ENCODE data around the gene PSKH1.
"Not testable (repeated sequence)": the region's sequence is repeated elsewhere in the genome, so short reads cannot be mapped to it uniquely, and the experiment has no call there.

The PSKH1 gene

DNA sequence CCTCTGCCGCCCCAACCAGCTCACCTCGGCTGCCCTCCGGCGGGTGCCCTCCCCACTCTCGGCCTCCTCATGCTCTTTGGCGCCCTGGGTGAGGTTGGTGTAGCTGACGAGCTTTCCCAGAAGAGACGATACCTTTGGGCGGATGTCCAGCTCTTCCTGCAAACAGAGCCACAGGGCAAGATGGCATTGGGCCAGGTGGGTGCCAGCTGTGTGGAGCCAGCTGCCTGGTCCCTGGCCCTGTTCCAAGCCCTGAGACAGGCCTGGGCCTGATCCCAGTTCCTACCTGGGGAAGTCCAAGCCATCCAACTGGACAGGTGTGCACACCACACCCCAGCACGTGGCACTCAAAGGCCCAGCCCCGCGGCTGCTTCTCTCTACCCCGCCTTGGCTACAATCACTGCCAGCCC, 68.5 kb downstream of the PSKH1 start:
- no peak for DNase-seq (ENCODE audit: low read depth)

DNA sequence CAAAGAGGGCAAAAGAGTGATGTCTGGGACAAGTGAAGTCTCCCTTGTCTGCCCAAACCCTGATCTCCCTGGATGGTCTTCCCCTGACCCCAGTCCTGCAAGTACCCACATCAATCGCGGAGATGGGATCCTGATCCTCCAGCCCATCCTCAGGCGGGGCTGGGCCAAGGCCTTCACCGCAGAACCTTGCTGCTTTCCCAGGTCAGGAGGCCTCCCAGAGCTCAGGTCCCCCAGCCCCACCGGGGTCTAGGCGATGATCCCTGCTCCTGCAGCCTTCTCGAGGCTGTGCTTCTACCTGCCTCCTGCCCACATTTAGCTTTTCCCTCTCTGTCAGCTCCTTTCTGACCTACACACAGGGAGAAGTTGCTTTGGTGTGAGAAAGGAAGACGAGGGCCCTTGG, 69.1 kb downstream of the PSKH1 start:
- no peak for DNase-seq (ENCODE audit: low read depth)

DNA sequence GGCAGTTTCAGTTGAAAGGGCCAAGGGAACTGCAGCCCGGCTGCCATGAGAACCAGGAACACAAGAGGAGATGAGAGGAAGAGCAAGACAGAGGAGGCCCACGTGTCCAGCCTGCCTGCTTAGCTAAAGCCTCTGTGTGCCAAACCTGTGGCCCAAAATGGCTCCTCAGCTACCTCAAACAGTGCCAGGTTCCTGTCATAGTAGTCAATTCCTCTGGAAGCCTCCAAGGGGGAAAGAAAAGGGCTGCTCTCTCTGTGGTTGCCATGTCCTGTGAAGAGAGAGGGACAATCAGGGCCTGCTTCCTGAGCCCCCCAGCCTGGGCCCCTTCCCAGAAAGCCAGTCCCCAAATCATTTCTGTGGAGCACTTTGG, 70.2 kb downstream of the PSKH1 start:
- DNase-seq (ENCODE audit: low read depth): no peak

DNA sequence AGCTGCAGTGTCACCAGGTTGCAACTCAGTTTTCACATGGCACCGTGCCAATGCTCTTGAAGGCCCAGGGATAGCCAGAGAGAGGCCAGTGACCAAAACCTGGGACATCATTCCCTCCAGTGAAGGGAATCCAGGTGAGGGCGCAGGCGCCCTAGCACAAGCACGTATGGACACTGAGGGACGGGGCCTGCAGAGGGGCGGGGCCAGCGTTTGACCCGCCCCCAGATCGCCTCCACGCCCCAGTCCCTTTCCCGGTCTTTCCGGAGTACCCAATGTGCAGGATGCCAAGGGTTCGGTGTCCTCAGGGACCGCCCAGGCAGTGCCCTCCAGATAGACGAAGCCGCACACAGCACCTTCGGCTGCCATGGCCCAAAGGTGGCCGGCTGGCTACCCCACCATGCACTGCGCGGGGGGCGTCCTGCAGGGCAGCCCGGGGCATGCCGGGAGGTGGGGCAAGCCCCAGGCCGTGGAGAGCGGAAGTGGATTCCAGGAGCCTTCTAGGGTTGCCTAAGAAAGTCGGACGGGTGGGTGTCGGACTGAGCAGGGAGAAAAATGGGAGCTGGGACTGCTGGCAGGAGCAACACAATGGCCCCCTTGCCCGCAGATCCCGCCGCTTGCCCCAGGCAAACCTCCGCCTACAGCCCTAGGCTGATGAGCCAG, 70.7 kb downstream of the PSKH1 start:
- no peak for DNase-seq (ENCODE audit: low read depth)

DNA sequence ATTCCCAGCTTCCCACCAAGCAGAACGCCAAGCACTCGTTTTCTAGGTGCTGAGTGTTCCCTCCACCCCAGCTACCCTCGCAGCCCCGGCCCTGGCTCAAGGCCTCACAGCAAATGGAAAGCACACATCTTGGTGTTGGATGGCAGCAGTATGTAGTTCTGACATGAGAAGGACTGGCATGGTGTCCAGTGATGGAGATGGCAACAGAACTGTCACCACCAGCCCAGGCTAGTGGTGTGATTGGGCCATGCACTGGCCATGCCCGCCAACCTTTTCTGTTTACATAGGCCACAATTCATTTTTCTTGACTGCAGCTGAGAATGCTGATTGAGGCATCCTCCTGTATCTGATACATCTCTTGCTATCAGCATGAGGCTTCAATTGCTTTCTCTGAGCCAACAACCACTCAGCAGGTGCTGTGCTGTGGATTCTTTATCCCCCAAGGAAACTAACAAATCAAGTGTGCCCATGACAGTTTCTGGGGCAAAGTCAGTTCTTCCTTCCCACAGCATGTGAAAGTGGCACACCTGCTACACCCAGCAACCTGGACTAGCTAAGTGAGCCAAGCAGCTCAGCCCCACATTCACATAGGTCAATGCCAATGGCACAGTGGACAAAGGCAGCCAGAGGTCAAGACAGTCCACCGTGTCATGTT, 71.5 kb downstream of the PSKH1 start:
- no peak for DNase-seq (ENCODE audit: low read depth)

DNA sequence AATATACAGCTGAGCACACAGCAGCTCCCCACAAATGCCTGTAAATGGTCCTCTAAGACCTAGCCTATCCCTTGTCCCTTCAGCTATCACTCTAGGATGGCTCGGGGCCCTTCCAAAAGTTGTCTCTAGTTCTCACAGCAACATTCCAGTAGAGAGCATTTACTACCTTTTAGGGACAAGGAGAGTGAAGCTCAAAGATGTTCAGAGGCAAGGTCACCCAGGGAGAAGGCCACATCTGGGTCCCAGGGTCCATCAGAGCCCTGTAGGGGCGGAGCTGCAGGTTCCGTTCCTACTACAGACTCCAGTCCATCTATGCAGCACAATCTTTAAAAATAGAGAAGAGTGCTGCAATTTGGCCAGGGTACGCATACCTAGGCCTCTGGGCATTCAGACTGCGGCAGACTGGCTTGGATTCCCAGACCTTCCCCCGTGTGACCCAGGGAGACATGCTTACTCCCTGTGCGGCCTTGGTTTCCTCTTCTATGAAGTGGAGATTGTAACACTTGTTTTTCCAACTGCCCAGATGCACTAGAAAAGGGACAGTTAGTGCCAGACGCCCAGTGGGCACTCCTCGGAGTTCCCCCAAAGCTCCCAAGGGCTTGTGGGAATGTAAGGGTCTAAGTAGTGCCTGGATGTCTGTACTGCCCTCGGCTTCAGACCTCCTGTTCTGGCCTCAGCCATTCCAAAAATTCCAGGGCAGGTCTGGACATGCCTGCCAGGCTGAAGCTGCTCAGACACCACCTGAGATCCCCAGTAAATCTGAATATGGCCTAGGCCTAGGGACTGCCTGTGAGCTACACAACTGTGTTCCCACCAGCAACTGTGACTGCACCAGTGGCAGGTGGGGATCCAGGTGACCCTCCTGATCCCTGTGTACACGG, 72.9 kb downstream of the PSKH1 start:
- no peak for DNase-seq (ENCODE audit: low read depth)

DNA sequence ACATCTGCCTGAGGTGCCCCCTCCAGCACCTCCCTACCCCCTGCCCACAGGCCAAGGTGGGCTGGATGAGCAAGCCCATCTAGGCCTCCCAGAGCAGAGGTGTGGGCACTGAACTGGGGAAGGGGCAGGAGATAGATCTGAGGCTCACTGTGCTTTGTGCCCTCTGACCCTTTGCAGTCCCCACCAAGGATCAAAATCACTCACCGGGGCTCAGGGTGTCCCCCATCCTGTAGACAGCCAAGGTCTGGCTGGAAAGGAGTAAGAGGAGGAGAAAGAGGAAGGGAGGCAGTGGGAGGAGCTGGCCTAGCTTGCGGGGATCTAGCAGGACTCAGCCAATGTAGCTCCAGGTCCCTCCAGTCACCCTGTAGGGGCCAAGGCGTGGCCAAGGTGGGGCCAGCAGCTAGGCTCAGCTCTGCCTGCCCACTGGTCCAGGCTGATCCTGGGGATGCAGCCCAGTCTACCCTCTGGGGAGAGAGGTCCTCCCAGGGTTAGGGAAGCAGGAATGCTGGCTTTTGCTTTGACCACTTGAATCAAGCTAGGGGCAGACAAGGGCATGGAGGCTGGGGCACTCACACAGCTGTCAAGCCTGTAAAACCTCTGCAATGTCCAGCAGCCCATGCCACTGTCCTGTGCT, 73.6 kb downstream of the PSKH1 start:
- DNase-seq (ENCODE audit: low read depth): peak; percentile 57

DNA sequence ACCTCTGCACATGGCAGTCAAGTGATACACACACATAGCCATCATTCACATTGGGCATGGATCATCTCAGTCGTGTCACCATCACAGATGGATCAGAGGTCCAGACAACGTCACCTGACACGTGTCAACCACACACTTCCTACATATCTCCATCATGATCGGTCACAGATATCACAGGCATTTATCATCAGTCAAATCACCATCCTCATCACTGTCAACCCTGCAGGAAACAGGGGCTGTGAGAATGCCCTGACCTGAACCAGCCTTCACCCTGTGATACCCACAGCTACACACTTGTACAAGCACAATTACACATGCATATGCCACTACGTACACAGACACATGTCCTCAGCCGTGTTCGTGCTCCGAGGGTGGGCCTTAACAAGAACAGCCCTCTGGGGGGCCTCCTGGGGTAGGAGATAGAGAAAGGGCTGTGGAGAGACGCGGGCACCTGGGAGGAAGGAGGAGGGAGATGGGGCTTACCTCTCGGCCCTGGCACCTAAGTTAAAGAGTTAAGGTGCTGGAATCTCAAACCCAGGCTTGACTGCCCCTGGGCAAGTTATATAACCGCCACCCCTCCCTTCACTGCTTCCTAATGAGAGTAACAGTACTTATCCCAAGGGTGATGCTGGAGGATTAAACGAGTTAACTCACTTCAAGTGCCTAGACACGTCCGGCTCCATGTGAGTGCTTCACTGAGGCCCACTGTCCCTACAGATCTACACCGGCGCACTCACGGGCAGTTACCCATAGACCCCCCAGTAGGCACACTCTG, 74.3 kb downstream of the PSKH1 start:
- no peak for DNase-seq (ENCODE audit: low read depth)

DNA sequence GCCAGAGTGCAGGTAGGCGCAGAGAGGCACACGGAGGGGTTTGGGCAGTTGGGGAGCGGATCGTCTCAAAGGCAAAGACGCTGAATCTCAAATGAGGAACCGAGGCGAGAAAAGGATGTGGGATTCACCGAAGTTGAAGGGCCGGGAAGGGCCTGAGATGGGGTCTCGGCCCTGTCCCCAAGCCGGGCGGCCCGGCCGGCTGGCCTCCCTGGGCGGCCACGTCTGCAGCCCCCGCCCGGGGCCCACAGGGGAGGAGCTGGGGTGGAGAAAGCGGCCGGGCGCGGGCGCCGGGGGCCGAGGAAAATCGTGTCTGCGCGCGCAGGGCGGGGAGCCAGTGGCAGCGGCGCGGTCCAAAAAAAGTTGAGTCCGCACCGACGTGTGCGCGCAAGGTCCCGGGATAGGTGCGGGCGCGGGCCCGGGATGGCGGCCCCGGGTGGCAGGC, 74.9 kb downstream of the PSKH1 start:
- DNase-seq (ENCODE audit: low read depth): no peak

DNA sequence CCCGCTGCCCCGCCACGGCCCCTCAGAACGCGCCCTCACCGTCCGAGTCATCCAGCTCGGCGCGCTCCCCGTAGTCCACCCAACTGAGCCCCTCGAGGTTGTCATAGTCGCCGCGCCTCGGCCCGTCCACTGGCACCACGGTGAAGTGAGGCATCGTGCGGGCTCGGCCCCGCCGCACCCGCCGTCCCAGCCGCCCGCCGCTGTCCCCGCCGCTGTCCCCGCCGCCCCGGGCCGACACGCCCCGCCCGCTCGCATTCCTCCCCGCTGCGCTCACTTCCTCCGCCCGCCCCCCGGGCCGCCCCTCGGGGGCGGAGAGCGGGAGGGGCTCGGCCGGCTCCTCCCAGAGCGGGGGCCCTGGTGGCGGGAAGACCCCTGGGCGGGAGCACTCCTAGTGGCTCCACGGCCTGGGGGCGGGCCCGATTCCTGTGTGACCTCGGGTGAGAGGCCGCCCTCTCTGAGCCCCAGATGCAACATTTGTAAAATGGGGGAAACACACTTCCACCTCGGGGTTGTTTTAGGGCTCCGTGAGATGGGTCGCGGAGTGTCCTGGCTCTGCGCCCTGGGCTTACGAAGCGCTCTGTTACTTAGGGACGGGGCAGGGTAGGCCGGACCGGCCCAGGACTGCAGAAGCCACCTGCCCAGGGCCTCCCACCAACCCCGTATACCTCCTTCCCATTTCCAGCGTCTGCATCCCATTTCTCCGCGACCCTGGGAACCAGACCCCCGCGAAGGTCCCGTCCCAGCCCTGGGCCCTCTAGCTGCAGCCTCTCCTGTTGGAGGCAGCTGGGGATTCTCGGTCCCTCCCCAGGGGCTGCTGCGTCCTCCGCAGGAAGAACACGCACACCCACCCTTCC, 75.6 kb downstream of the PSKH1 start, which contains the start of gene SLC12A4:
Gene SLC12A4, minus strand, starts transcription at position 238 of the 854 bp plus-strand sequence. Its CDS starts 84 bp downstream, at position 154.
- no peak for DNase-seq (ENCODE audit: low read depth)

DNA sequence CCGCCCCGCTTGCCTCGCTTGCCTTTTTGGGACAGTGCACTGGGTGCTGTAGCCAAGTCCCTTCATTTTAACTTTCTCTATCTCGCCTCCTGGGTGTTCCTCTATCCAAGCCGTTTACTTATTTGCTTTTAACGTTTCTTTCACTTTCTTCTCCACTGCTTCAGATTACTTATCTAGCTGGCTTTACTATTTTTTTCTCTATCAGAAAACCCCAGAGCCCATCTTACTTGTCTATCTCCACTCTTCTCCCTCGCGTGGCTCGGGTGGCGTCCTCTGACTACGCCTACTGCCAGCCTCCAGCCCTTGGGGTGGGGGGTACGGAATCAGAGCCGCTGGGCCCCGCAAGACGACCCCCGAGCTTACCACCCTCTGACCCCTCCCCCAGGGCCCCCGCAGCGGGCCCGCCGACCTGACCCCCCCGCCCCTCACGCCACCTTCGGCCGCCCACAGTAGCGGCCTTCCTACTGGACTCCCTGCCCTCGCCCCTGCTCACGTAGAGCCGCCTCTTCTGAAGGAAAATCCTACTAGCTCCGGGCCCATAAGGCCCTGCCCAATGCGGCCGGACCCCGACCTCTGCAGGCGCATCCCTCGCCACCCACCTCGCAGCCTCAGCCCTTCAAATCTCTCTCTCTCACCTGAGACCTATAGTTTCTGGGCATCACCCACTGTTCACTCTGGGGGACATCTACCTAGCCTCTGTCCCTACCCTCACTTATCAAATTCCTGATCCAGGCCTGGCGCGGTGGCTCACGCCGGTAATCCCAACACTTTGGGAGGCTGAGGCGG, 76.4 kb downstream of the PSKH1 start:
- no peak for DNase-seq (ENCODE audit: low read depth)

DNA sequence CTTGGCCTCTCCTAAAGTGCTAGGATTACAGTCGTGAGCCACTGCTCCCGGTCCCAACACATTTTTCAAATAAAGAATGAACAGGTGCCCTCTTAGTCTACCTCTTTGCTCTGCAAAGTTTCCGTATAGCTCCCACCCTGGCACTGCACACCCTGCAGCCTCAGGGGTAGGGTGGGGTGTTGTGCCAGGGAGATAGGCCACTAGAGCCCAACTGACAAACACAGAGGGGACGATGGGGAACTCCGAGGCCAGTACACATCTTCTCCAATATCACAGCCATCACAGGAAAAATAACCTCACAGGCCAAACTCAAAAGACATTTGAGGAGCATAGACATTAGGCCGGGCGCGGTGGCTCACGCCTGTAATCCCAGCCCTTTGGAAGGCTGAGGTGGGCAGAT, 78.1 kb downstream of the PSKH1 start:
- no peak for DNase-seq (ENCODE audit: low read depth)

DNA sequence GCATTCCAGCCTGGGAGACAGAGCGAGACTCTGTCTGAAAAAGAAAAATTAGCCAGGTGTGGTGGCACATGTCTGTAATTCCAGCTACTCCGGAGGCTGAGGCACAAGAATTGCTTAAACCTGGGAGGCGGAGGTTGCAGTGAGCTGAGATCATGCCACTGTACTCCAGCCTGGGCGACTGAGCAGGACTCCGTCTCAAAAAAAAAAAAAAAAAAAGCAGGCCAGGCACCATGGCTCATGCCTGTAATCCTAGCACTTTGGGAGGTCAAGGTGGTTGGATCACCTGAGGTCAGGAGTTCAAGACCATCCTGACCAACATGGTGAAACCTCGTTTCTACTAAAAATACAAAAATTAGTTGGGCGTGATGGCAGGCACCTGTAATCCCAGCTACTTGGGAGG, 79.2 kb downstream of the PSKH1 start:
- DNase-seq (ENCODE audit: low read depth): not testable (repeated sequence)

DNA sequence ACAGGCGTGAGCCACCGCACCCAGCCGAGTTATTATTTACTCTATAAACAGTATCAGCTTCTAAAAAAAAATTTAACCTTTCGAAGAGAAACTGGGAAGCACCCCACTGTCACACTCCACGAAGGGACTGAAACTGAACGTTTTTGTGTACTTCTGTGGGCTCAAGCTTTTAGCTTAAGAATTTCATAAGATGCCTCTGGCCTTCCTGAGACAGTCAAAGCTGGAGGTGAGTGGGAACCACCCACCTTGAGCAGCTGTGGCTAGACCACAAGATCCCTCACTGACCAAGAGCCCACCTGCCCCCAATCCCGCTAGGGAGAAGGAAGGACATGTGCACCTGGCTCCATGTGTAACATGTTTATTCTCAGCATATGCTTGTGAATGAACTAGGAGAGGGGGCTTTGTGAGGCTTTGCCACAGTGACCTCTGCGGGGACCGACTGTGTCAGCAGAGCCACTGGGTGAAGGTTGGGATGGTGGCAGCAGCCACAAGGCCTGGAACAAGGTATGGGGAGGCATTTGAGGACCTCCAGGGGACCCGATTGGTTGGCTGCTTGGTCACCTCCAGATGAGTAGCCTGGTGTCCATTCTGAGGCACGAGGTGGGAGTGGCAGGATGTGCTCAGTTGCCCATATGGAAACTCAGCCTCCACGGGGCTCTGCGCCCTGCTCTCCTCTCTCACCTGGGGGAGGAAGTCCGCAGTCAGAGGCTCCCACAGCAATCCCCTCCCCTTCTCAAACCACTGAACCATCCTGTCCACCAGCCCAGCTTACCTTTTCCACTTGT, 82.5 kb downstream of the PSKH1 start:
- no peak for DNase-seq (ENCODE audit: low read depth)

DNA sequence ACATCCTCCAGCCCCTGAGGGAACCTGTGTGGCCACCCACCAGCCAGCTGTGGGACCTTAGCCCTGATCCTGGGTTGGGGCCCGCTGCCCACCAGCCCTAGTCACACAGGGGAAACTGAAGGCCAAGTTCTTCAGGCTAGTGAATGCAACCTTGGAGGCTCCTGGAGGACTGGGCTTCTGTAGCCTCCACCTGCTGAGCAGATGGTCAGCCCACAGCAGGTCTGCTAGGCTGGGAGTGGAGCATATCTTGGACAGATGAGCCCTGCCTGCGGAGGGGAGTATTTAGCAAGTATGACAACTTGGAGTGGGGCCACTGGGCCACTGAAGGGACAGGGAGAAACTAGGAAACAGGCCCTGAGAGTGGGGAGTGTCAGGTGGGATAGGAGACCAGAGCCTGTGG, 83.2 kb downstream of the PSKH1 start:
- DNase-seq (ENCODE audit: low read depth): no peak

DNA sequence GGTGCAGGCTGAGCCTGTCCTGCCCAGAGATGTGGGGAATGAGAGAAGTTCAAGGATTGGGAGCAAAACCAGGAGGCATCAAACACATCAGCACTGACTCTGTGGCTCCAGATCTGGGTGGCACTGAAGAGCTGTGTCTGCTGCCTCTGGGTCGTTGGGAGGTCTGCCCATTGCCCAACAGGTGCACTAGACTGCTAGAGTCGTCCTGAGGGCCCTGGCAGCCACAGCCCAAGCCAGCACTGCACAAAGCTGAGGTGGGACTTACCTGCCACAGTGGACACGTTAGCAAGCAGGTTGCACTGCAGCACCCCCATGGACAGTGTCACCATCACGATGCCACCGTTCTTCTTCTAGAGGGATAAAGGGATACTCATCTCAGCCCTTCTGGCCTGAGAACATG, 84.0 kb downstream of the PSKH1 start:
- DNase-seq (ENCODE audit: low read depth): no peak

DNA sequence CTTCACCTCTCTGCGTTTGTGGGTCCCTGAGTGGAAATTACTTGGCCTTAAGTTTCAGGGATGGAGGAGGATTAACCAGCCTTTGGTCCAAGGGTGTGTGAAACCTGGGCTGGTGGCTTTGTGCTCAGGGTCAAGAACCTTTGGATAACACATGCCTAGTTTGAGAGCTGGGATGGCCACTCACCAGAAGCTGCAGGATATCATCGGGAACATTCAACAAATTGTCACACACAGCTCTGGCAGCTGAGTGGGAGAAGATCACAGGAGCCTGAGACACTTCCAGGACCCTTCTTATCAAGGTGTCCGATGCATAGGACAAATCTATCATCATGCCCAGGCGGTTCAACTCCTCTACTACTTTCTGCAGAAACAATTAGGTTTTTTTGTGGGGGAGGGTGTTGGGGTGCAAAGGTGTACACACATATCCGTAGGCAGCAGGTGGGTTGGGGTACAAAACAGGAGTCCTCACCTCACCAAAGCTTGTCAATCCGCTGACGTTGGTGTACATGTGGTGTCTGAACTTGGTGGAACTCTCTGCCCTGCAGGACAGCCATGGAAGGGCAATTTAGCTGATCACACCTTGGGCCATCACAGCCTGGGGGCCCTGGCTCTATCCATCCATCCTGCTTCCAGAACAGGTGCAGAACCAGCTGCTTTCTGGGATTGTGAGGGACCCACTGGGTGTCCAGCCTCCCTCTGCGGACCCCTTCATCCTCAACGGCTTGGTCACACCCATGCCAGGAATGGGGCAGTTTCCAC, 84.6 kb downstream of the PSKH1 start:
- DNase-seq (ENCODE audit: low read depth): no peak

All from GM04503 (cell line).